NCI-H187 (cell line): ENCODE measurements around the gene GPR107.
A peak's percentile ranks its signal among the peaks of the same experiment; 100 is the strongest.

Experiments used
- DNase-seq, 2 experiments: peaks; one replicate each; lab custom pipeline; 2025; lab: John Stamatoyannopoulos, UW

GPR107 gene

GRCh38 chr9:130110596-130111021 is 56.9 kb downstream of the GPR107 start:
- no peak for DNase-seq

- peak; percentile 66 to 69 for DNase-seq
Measured at GRCh38 chr9:130111786-130112537, 58.3 kb downstream of the GPR107 start.

- no peak for DNase-seq
Measured at GRCh38 chr9:130112538-130113151, 58.9 kb downstream of the GPR107 start.

GRCh38 chr9:130114741-130115140 is 61.0 kb downstream of the GPR107 start:
- no peak for DNase-seq

- DNase-seq, result no peak
Measured at GRCh38 chr9:130116346-130116745, 62.6 kb downstream of the GPR107 start.

- no peak for DNase-seq
Measured at GRCh38 chr9:130117376-130117775, 63.7 kb downstream of the GPR107 start.

GRCh38 chr9:130117816-130118632 is 64.3 kb downstream of the GPR107 start:
- no peak for DNase-seq

GRCh38 chr9:130118841-130119518 is 65.3 kb downstream of the GPR107 start:
- peak; percentile 43 to 56 for DNase-seq

- DNase-seq, result no peak
Measured at GRCh38 chr9:130119519-130120298, 66.0 kb downstream of the GPR107 start.

- DNase-seq, result no peak
Measured at GRCh38 chr9:130120299-130120587, 66.5 kb downstream of the GPR107 start.

GRCh38 chr9:130120832-130121231 is 67.1 kb downstream of the GPR107 start:
- DNase-seq, result no peak

- DNase-seq, result no peak
Measured at GRCh38 chr9:130122456-130122855, 68.8 kb downstream of the GPR107 start.

- no peak for DNase-seq
Measured at GRCh38 chr9:130124085-130124860, 70.6 kb downstream of the GPR107 start.

- DNase-seq, result no peak
Measured at GRCh38 chr9:130126721-130127433, 73.2 kb downstream of the GPR107 start.

- no peak for DNase-seq
Measured at GRCh38 chr9:130128251-130128650, 74.5 kb downstream of the GPR107 start.

- DNase-seq, result no peak
Measured at GRCh38 chr9:130128733-130129431, 75.2 kb downstream of the GPR107 start.

GRCh38 chr9:130129432-130130061 is 75.8 kb downstream of the GPR107 start:
- DNase-seq, result no peak

- no peak for DNase-seq
Measured at GRCh38 chr9:130132746-130133145, 79.0 kb downstream of the GPR107 start.

- no peak for DNase-seq
Measured at GRCh38 chr9:130137081-130137640, 83.5 kb downstream of the GPR107 start.
